Neutrophil (primary cell): ENCODE results near the gene DNAJB8.
A peak's percentile ranks its signal among the peaks of the same experiment; 100 is the strongest.

ENCODE experiments used
- H3K27ac ChIP-seq: fragments of 200-600 bp; sonication (generic); 2 replicates; pipeline ENCODE4 v1.5.1; 2016; ENCODE audit warnings: mild to moderate bottlenecking, moderate library complexity
- H3K27me3 ChIP-seq: fragments of 200-600 bp; sonication (generic); 2 replicates; pipeline ENCODE4 v1.6.0; 2016; ENCODE audit warnings: mild to moderate bottlenecking
- H3K36me3 ChIP-seq: fragments of 200-600 bp; sonication (generic); 2 replicates; pipeline ENCODE4 v1.5.1; 2017
- H3K4me1 ChIP-seq, 2 experiments: fragments of 200-600 bp in 1 of 2; sonication (generic) in 1 of 2; 1 replicate in 1 of 2; 2 replicates in 1 of 2; pipeline versions ENCODE4 v1.5.1 to v1.6.1; 2013 to 2016; ENCODE audit warnings: low read depth in 1 of 2, low read length in 1 of 2, mild to moderate bottlenecking in 1 of 2, moderate library complexity in 1 of 2; ENCODE audit not compliant: control insufficient read depth in 1 of 2, insufficient read depth in 1 of 2
- H3K4me3 ChIP-seq, 2 experiments: fragments of 200-600 bp in 1 of 2; sonication (generic) in 1 of 2; 1 replicate in 1 of 2; 2 replicates in 1 of 2; pipeline ENCODE4 v1.5.1; 2013 to 2016; ENCODE audit warnings: low read depth in 1 of 2, low read length in 1 of 2, mild to moderate bottlenecking in 1 of 2, moderate library complexity in 1 of 2
- H3K9me3 ChIP-seq: fragments of 200-600 bp; sonication (generic); 2 replicates; pipeline ENCODE4 v1.5.1; 2016
- TF ChIP-seq, protein P1 (sequence below): fragments of 200-600 bp; sonication (generic); IDR thresholded peaks from 2 replicates; pipeline ENCODE4 v1.5.1; 2016; ENCODE audit warnings: antibody characterized with exemption

DNAJB8 gene

DNA sequence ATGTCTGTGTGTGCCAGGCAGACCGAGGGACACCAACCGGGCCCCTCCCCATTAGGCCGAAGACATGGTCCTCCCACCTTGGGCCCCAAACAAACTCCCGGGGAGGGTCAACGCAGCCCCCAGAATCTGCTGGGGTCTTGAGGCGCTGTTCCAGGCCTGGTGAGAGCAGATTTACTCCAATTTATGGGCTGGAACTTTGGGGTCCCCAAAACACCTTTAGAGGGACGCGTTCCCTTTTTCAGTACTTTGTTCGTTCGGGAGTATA is 23.9 kb upstream of the DNAJB8 start:
- TF ChIP-seq, protein P1, sequence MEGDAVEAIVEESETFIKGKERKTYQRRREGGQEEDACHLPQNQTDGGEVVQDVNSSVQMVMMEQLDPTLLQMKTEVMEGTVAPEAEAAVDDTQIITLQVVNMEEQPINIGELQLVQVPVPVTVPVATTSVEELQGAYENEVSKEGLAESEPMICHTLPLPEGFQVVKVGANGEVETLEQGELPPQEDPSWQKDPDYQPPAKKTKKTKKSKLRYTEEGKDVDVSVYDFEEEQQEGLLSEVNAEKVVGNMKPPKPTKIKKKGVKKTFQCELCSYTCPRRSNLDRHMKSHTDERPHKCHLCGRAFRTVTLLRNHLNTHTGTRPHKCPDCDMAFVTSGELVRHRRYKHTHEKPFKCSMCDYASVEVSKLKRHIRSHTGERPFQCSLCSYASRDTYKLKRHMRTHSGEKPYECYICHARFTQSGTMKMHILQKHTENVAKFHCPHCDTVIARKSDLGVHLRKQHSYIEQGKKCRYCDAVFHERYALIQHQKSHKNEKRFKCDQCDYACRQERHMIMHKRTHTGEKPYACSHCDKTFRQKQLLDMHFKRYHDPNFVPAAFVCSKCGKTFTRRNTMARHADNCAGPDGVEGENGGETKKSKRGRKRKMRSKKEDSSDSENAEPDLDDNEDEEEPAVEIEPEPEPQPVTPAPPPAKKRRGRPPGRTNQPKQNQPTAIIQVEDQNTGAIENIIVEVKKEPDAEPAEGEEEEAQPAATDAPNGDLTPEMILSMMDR = no peak
- Histone ChIP-seq H3K4me3 (no peak overlapping the region), H3K36me3 (no peaks in the 10 kb centered on the region), H3K27ac (no peak overlapping the region), H3K27me3 (peaks cover 100% of the 10 kb centered on the region), H3K9me3 (no peaks in the 10 kb centered on the region), H3K4me1 (peaks cover 43 to 66% of the 10 kb centered on the region in 2 experiments)

DNA sequence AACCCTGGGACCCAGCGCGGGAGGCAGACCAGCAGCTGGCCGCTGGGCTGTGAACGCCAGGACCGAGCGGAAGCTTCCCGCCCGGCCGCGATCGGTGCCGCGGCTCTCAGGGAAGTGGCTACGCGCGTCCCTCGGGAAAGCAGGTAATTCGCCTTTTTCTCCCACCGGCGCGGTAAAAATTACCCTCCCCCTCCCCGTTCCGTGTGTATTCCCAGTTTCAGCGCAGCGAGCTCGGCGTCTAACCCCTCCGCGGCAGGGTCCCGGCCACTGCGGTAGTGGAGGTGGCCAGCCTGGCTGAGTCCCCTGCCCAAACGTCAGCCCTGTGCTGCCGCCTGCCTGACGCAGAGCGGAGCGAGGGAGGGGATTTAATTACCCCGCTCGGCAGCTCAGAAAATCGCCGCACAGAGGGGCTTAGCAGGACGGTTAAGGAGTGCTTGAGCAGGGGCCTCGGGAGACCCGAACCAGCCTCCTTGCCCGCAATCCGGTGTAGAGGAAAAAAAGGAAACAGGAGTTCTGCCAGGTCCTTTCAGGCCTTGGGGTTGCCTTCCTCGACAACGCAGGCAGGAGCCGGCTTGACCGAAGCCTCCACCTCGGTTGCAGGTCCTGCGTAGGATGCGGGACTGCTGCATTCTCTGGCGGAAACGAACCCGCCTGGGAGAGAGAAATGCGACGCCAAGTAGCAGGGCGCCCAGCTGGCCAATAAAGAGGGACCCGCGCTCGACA is 23.4 kb upstream of the DNAJB8 start:
- no peak overlapping the region for H3K27ac ChIP-seq
- H3K9me3 ChIP-seq = no peaks in the 10 kb centered on the region
- peaks cover 43 to 66% of the 10 kb centered on the region in 2 experiments for H3K4me1 ChIP-seq
- TF ChIP-seq, protein P1 = no peak
- peaks cover 100% of the 10 kb centered on the region for H3K27me3 ChIP-seq
- H3K4me3 ChIP-seq = peak overlapping the region; percentile 29 to 58
- no peaks in the 10 kb centered on the region for H3K36me3 ChIP-seq

DNA sequence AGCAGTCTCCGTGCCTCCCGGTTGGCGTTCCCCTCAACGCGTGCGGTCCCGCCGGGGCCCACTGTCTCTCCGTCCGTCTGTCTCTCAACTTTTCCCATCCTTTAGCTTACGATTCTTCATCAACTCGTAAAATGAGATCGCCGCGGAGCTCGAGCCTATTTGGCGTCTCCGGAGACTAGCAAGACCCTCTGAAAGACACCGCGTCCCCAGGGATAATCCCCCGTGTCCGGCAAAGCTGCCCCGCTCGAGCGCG is 22.9 kb upstream of the DNAJB8 start:
- TF ChIP-seq, protein P1 = no peak
- peaks cover 100% of the 10 kb centered on the region for H3K27me3 ChIP-seq
- H3K27ac ChIP-seq = no peak overlapping the region
- H3K36me3 ChIP-seq = no peaks in the 10 kb centered on the region
- peaks cover 43 to 66% of the 10 kb centered on the region in 2 experiments for H3K4me1 ChIP-seq
- H3K4me3 ChIP-seq = peak overlapping the region; percentile 29 to 58
- H3K9me3 ChIP-seq = no peaks in the 10 kb centered on the region

DNA sequence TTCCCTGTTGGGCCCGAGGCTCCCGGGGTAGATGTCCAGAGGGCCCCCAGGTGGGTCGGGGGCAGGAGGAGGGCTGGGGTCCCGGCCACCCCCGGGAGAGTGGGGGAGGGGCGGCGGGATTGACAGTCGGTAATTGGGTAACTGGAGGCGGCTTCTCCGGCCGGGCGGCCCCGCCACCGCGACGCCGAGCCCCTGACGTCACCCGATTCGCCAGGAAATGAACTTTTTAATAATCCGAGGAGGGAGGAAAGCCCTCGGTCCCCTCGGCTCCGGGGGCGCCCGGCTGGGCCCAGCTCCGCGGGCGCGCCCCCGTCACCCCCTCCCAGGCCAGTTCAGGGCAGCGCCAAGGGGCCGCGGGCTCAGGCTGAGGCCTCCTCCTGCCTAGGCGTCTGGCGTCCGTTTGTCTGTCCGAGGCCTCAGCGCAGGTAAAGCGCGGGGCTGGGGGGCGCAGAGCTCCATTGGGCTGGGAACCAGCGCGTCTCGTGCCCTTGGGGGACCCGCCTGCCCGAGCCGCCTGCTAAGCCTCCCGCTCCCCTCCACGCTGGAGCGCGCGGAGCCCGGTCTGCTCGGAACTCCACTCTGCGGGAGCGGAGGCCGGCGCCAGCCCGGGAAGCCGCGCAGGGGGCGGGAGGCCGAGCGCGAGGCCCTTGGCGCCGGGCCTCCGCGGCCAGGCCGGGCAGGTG is 22.4 kb upstream of the DNAJB8 start:
- H3K4me1 ChIP-seq = peaks cover 43 to 66% of the 10 kb centered on the region in 2 experiments
- no peaks in the 10 kb centered on the region for H3K36me3 ChIP-seq
- peaks cover 100% of the 10 kb centered on the region for H3K27me3 ChIP-seq
- peak overlapping the region; percentile 29 to 58 for H3K4me3 ChIP-seq
- H3K27ac ChIP-seq = no peak overlapping the region
- TF ChIP-seq, protein P1 = no peak
- H3K9me3 ChIP-seq = no peaks in the 10 kb centered on the region

DNA sequence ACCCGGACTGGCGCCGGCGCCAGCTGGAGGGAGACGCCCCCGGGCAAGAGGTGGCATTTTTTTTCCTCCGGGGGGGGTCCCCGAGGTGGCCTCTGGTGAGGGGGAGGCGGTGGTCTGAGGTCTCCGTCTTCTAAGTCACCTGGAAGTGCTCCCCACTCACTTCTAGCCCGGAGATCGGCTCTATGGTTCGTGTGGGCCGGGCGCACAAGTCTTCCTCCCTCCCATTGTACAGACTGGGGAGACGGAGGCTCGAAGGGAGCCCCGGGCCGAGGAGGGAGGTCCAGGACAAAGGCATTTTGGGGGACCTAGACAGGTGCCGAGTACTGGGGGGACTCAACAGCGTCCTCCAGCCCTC is 21.9 kb upstream of the DNAJB8 start:
- no peaks in the 10 kb centered on the region for H3K36me3 ChIP-seq
- H3K27me3 ChIP-seq = peaks cover 100% of the 10 kb centered on the region
- peak overlapping the region in 1 of 2 experiments; percentile 58 for H3K4me3 ChIP-seq
- H3K27ac ChIP-seq = no peak overlapping the region
- peaks cover 43 to 66% of the 10 kb centered on the region in 2 experiments for H3K4me1 ChIP-seq
- TF ChIP-seq, protein P1 = no peak
- no peaks in the 10 kb centered on the region for H3K9me3 ChIP-seq
